Measurements from ENCODE around the gene HIPK2. TPM values are rescaled to one million over a fixed set of nuclear protein-coding genes. Genes with fewer than 3 reads are reported as not detected.

The HIPK2 gene
- total RNA-seq, 4 donors from 2014 or later: 17.9 to 35.9 (median 22.4) TPM

DNA sequence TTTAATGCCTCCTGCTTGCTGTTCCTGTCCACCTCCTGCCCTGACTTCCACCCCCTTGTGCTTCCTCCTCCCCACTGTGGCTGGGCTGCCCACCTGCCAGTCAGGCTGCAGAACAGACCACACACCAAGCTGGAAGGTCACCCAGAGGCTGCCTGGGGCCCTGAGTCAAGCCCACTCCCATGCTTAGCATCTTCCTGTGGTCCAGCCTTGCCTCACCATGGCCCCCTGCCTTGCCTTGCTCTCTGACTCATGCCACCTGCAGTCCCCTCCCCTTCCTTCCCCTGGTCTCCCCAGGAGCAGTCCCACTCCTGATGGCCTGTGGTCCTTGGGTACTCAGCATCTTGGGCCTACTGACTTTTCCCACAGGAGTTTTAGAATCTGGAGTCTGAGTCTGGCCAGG, 252.0 kb downstream of the HIPK2 start:
- no peaks in the 10 kb centered on the region for H3K9me3 ChIP-seq
- peaks cover 0 to 13% (median 0%) of the 10 kb centered on the region in 3 donors for H3K4me1 ChIP-seq
- H3K36me3 ChIP-seq: no peaks in the 10 kb centered on the region
- H3K4me3 ChIP-seq: no peak overlapping the region
- H3K27me3 ChIP-seq: peaks cover 42% of the 10 kb centered on the region
- TF ChIP-seq, protein P1, sequence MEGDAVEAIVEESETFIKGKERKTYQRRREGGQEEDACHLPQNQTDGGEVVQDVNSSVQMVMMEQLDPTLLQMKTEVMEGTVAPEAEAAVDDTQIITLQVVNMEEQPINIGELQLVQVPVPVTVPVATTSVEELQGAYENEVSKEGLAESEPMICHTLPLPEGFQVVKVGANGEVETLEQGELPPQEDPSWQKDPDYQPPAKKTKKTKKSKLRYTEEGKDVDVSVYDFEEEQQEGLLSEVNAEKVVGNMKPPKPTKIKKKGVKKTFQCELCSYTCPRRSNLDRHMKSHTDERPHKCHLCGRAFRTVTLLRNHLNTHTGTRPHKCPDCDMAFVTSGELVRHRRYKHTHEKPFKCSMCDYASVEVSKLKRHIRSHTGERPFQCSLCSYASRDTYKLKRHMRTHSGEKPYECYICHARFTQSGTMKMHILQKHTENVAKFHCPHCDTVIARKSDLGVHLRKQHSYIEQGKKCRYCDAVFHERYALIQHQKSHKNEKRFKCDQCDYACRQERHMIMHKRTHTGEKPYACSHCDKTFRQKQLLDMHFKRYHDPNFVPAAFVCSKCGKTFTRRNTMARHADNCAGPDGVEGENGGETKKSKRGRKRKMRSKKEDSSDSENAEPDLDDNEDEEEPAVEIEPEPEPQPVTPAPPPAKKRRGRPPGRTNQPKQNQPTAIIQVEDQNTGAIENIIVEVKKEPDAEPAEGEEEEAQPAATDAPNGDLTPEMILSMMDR (IDR thresholded peaks at IDR 0.05): no peak
- TF ChIP-seq EP300 (IDR thresholded peaks at IDR 0.05): no peak
- TF ChIP-seq POLR2A (IDR thresholded peaks at IDR 0.05): no peak
- no peak for TF ChIP-seq POLR2AphosphoS5 (IDR thresholded peaks at IDR 0.05)
- no peak overlapping the region for H3K27ac ChIP-seq
- ATAC-seq: no peak

DNA sequence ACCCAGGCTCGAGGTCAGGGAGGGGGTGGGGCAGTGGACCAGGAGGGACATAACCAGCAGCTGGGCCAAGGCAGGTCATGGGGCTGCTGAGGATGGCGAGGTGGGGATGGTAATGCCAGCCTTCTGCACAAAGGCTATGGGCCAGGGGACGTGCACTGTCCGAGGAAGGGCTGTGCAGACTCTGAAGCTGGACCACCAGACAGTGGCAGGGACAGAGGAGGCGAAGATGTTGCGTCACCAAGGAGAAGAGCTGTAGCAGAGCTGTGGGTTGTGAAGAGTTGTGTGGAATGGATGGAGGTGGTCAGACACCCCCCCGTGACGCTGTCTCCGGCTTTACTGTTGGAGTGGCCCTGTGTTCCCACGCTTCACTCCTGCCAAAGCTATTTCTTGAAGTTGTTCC, 252.6 kb downstream of the HIPK2 start:
- TF ChIP-seq, protein P1 (IDR thresholded peaks at IDR 0.05): no peak
- TF ChIP-seq POLR2AphosphoS5 (IDR thresholded peaks at IDR 0.05) (no peak), EP300 (IDR thresholded peaks at IDR 0.05) (no peak), POLR2A (IDR thresholded peaks at IDR 0.05) (no peak)
- Histone ChIP-seq H3K27ac (no peak overlapping the region), H3K4me1 (peaks cover 0 to 13% (median 0%) of the 10 kb centered on the region in 3 donors), H3K9me3 (no peaks in the 10 kb centered on the region), H3K27me3 (peaks cover 47% of the 10 kb centered on the region), H3K36me3 (no peaks in the 10 kb centered on the region), H3K4me3 (no peak overlapping the region)
- 90 to 98% methylated on average over 2 to 8 of the region's 10 CpGs for WGBS, 2 donors (ENCODE audit: low coverage in 1 of 2)
- no peak for ATAC-seq

DNA sequence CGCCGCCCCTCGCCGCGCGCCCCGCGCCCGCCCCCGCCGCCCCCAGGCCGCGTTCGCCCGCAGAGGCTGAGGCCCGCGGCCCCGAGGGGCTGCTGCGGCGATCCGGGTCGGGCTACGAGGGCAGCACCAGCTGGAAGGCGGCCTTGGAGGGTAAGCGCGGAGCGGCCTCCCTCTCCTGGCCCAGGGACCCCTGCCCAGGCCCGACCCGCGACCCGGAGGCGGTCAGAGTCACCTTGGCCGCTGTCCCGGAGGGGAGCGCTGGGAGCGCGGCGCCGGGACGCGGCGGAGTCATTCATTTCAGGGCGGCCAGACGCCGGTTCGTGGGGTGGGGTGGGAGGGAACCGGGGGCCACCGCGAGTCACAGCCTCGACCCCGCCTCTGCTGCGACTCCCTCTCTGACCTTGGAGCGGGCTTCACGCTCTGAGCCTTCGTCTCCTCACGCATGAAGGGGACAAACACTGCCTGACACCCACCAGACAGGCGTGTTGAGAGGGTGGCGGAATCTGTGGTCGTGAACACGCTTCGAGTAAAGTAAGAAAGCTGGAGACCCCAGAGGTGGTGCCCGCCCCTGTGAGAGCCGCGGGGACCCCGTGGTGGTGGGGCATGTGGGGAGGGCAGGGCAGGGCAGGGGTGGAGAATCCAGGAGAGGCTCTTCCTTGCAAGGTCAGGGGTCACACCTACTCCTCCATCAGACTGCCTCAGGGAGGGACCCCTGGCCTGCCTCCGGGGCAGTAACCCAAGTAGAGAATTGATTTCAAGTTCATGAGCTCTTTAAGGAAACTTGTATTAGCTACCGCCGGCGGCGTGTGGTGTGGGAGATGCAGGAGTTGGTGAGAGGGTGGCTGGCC, 253.6 kb downstream of the HIPK2 start:
- peak overlapping the region in 1 of 2 donors; percentile 40 for H3K4me3 ChIP-seq
- H3K27me3 ChIP-seq: peaks cover 54% of the 10 kb centered on the region
- no peak overlapping the region for H3K27ac ChIP-seq
- no peaks in the 10 kb centered on the region for H3K9me3 ChIP-seq
- 80% methylated on average over 10 of the region's 70 CpGs; no CpG with 5 or more reads in 1 of the 2 donors for whole genome bisulfite sequencing, 2 donors (ENCODE audit: low coverage in 1 of 2)
- H3K4me1 ChIP-seq: peaks cover 0 to 13% (median 0%) of the 10 kb centered on the region in 3 donors
- no peaks in the 10 kb centered on the region for H3K36me3 ChIP-seq
- TF ChIP-seq, protein P1 (IDR thresholded peaks at IDR 0.05): no peak
- TF ChIP-seq POLR2A (IDR thresholded peaks at IDR 0.05) (no peak), EP300 (IDR thresholded peaks at IDR 0.05) (no peak), POLR2AphosphoS5 (IDR thresholded peaks at IDR 0.05) (no peak)
- no peak for ATAC-seq

DNA sequence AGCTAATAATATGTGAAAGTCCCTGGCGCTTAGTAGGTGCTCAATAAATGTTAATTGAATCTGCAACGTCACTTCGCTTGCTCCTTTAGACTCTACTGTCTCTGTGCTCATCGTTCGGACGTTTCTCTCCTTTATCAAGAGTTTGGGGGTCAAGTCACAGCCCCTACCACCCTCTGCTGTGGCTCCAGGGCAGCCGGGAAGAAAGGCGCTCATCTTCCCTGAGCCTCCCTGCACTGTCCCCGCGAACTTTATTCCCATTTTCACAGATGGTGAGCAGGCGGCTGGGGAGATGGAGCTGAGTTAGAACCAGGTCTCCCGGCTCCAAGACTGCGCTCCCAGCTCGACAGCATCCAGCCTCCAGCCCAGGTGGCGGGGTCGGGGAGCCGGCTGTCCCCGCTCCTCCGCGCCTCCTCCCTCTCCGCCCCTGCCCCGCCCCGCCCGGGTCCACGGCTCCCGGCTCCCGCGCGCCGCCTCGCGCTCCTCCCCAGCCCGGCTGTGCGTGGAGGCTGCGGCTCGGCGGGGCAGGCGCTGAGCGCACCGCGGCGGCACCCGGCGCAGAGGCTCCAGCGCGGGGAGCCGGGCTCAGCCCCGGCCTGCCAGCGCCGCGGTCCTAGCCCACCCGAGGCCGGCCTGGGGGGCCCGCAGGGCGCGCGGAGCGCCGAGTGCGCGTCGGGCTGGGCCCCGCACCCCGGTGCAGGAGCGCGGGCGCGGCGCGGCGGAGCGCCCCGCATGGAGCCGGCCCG, 254.4 kb downstream of the HIPK2 start, which contains the start of gene CLEC2L:
TSS of gene CLEC2L (plus strand) at position 487 of the 743 bp plus-strand sequence. CDS start at position 730, 243 bp downstream.
- peak; percentile 36 for ATAC-seq
- H3K4me3 ChIP-seq: peak within 1 kb of the TSS in 1 of 2 donors; percentile 40
- H3K36me3 ChIP-seq: no peaks in the 10 kb centered on the region
- 13% methylated on average over 9 of the region's 75 CpGs; no CpG with 5 or more reads in 1 of the 2 donors for WGBS, 2 donors (ENCODE audit: low coverage in 1 of 2)
- H3K4me1 ChIP-seq: peaks cover 0 to 13% (median 0%) of the 10 kb centered on the region in 3 donors
- H3K9me3 ChIP-seq: no peaks in the 10 kb centered on the region
- H3K27ac ChIP-seq: no peak within 1 kb of the TSS
- H3K27me3 ChIP-seq: peaks cover 62% of the 10 kb centered on the region
- TF ChIP-seq POLR2AphosphoS5 (IDR thresholded peaks at IDR 0.05): no peak

DNA sequence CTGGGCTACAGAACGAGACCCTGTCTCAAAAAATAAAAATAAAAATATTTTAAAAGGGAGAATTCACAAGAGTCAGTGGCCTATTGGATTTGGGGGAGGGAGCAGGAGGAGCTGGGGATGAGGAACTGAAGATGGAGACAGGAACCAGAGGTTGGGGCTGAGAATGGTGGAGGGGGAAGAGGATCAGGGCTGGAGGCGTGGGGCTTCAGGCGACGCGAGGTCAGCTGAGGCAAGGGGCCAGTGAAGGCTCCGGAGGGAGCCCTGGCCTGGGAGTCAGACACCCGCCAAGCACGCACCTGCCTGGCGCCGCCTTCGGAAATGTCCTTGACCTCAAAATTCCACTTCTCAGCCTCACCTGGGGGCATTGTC, 255.0 kb downstream of the HIPK2 start:
- H3K36me3 ChIP-seq: no peaks in the 10 kb centered on the region
- WGBS, 2 donors (ENCODE audit: low coverage in 1 of 2): 25 to 51% methylated on average over 5 to 6 of the region's 11 CpGs
- no peaks in the 10 kb centered on the region for H3K9me3 ChIP-seq
- H3K4me1 ChIP-seq: peaks cover 0 to 13% (median 0%) of the 10 kb centered on the region in 3 donors
- H3K27me3 ChIP-seq: peaks cover 63% of the 10 kb centered on the region
- ATAC-seq: no peak
- H3K27ac ChIP-seq: no peak overlapping the region
- no peak overlapping the region for H3K4me3 ChIP-seq
- TF ChIP-seq POLR2AphosphoS5 (IDR thresholded peaks at IDR 0.05) (no peak), POLR2A (IDR thresholded peaks at IDR 0.05) (no peak), EP300 (IDR thresholded peaks at IDR 0.05) (no peak)
- TF ChIP-seq, protein P1 (IDR thresholded peaks at IDR 0.05): no peak
